Upper lobe of left lung (tissue), 6 donors: ENCODE data around the gene C1QBP. TPM values are rescaled to one million over a fixed set of nuclear protein-coding genes. Genes with fewer than 3 reads are reported as not detected.

Experiments
- ATAC-seq, 2 donors: fragments of 200-7000 bp; cut with Tn5 transposase; one replicate each; pipeline ENCODE4 v1.9.1; 2022; ENCODE audit warnings: mild to moderate bottlenecking in 2 of 2, moderate library complexity in 2 of 2; ENCODE audit not compliant: low FRiP score in 2 of 2
- DNase-seq, 2 donors: peaks; one replicate each; pipeline ENCODE4 v3.0.0-alpha.2; 2019 to 2020
- H3K27ac ChIP-seq, 4 donors: fragments of 200-600 bp; sonication (generic); one replicate each; pipeline ENCODE4 v1.5.1; 2016 to 2019
- H3K27me3 ChIP-seq, 4 donors: fragments of 200-600 bp; sonication (generic); one replicate each; pipeline ENCODE4 v1.5.1; 2017 to 2019
- H3K36me3 ChIP-seq, 4 donors: fragments of 200-600 bp; sonication (generic); one replicate each; pipeline ENCODE4 v1.5.1; 2016 to 2019
- H3K4me1 ChIP-seq, 4 donors: fragments of 200-600 bp; sonication (generic); one replicate each; pipeline ENCODE4 v1.5.1; 2018 to 2019
- H3K4me3 ChIP-seq, 4 donors: fragments of 200-600 bp; sonication (generic); one replicate each; pipeline ENCODE4 v1.5.1; 2017 to 2019; ENCODE audit warnings: mild to moderate bottlenecking in 2 of 4, moderate library complexity in 1 of 4
- H3K9me3 ChIP-seq, 4 donors: fragments of 200-600 bp; sonication (generic); one replicate each; pipeline ENCODE4 v1.5.1; 2018 to 2019
- CTCF ChIP-seq, 6 experiments: fragments of 450-650 bp in 4 of 6; fragments of 200-600 bp in 2 of 6; sonication (generic) in 2 of 6; IDR thresholded peaks; one replicate each; pipeline ENCODE4 v1.5.1; 2016 to 2019; ENCODE audit warnings: antibody characterized with exemption in 6 of 6
- EP300 ChIP-seq, 4 donors: sonication (generic); formaldehyde crosslinking; IDR thresholded peaks; one replicate each; pipeline ENCODE4 v1.5.1; 2017; ENCODE audit warnings: antibody characterized with exemption in 4 of 4, control low read depth in 2 of 4
- POLR2A ChIP-seq, 4 donors: fragments of 450-650 bp; IDR thresholded peaks; one replicate each; pipeline ENCODE4 v1.5.1; 2016 to 2017; ENCODE audit warnings: antibody characterized with exemption in 4 of 4, mild to moderate bottlenecking in 2 of 4
- POLR2AphosphoS5 ChIP-seq, 2 donors: sonication (generic); formaldehyde crosslinking; IDR thresholded peaks; one replicate each; pipeline ENCODE4 v1.5.1; 2017; ENCODE audit warnings: antibody characterized with exemption in 2 of 2
- WGBS, 2 donors: methylation state at CpG; one replicate each; pipeline ENCODE4 v1.1.5; 2017 to 2018; 5-methylcytosine and 5-hydroxymethylcytosine counted together
- total RNA-seq, 6 donors: library from RNA; depleted of rRNA in 4 of 6; stranded (reverse); fragments of >200 nt in 4 of 6; gene quantifications; one replicate each; pipeline versions ENCODE4 v1.1.0 to v1.2.1, GENCODE V29; 2016 to 2021
- donor health status: DM: no; HTN: no; CAD: no; lungs with moderate emphysema.
- donor health status: DM: no; HTN: yes; CAD: no; lungs with severe emphysema.

Gene C1QBP
- total RNA-seq, 6 donors from 2014 or later = 22.0 to 115 (median 73.5) TPM

- no peak for TF ChIP-seq POLR2A (IDR thresholded peaks at IDR 0.05)
- no peak for TF ChIP-seq CTCF (IDR thresholded peaks at IDR 0.05)
- TF ChIP-seq EP300 (IDR thresholded peaks at IDR 0.05) = no peak
- no peak for TF ChIP-seq POLR2AphosphoS5 (IDR thresholded peaks at IDR 0.05)
- no peak for DNase-seq
- no peak for ATAC-seq
- Histone ChIP-seq H3K36me3 (peaks cover 27 to 98% (median 58%) of the 10 kb centered on the region in 4 donors), H3K9me3 (no peaks in the 10 kb centered on the region), H3K4me3 (no peak overlapping the region), H3K27me3 (no peaks in the 10 kb centered on the region), H3K4me1 (no peaks in the 10 kb centered on the region), H3K27ac (no peak overlapping the region)
- WGBS, 2 donors = 82 to 88% methylated on average over 6 of the region's 6 CpGs
Measured at GRCh38 chr17:5399767-5400166, 39.2 kb downstream of the C1QBP start.

GRCh38 chr17:5396612-5397011 is 42.3 kb downstream of the C1QBP start:
- ATAC-seq (no peak), DNase-seq (no peak)
- WGBS, 2 donors = 86 to 88% methylated on average over 2 of the region's 2 CpGs
- TF ChIP-seq EP300 (IDR thresholded peaks at IDR 0.05) = no peak
- no peak for TF ChIP-seq POLR2A (IDR thresholded peaks at IDR 0.05)
- TF ChIP-seq CTCF (IDR thresholded peaks at IDR 0.05) = no peak
- H3K27ac ChIP-seq = no peak overlapping the region
- H3K27me3 ChIP-seq = no peaks in the 10 kb centered on the region
- no peaks in the 10 kb centered on the region for H3K4me1 ChIP-seq
- no peak overlapping the region for H3K4me3 ChIP-seq
- H3K36me3 ChIP-seq = peaks cover 25 to 97% (median 55%) of the 10 kb centered on the region in 4 donors
- no peaks in the 10 kb centered on the region for H3K9me3 ChIP-seq

GRCh38 chr17:5391678-5392077 is 47.3 kb downstream of the C1QBP start:
- no peaks in the 10 kb centered on the region for H3K27me3 ChIP-seq
- ATAC-seq = peak in 1 of 2 donors; percentile 60
- H3K27ac ChIP-seq = no peak overlapping the region
- H3K4me1 ChIP-seq = no peaks in the 10 kb centered on the region
- H3K9me3 ChIP-seq = no peaks in the 10 kb centered on the region
- H3K4me3 ChIP-seq = no peak overlapping the region
- 80 to 91% methylated on average over 5 of the region's 5 CpGs for WGBS, 2 donors
- peaks cover 47 to 94% (median 75%) of the 10 kb centered on the region in 4 donors for H3K36me3 ChIP-seq
- TF ChIP-seq EP300 (IDR thresholded peaks at IDR 0.05) = no peak
- TF ChIP-seq POLR2AphosphoS5 (IDR thresholded peaks at IDR 0.05) = no peak
- TF ChIP-seq POLR2A (IDR thresholded peaks at IDR 0.05) = no peak
- no peak for TF ChIP-seq CTCF (IDR thresholded peaks at IDR 0.05)
- no peak for DNase-seq

Other genes starting within 250 kb of the C1QBP start
- gene ZNF594, start 247.3 kb downstream of the C1QBP start, total RNA-seq = 10 to 100 TPM in 3 of 6 donors, 1 to 10 TPM in 3; 4.9 to 29.3 (median 10.4) TPM
- 10 to 100 TPM in 3 of 6 donors, 1 to 10 TPM in 3; 6.3 to 30.6 (median 10.7) TPM for gene SCIMP, start 204.3 kb downstream of the C1QBP start, total RNA-seq
- gene RABEP1, start 156.9 kb downstream of the C1QBP start, total RNA-seq = 10 to 100 TPM; 36.1 to 81.7 (median 39.6) TPM
- gene NUP88, start 19.5 kb downstream of the C1QBP start, total RNA-seq = 10 to 100 TPM; 40.4 to 91.4 (median 49.8) TPM
- gene RPAIN, start 19.0 kb downstream of the C1QBP start, total RNA-seq = 10 to 100 TPM; 32.2 to 78.6 (median 47.1) TPM
- gene DHX33, start 29.8 kb upstream of the C1QBP start, total RNA-seq = 10 to 100 TPM in 4 of 6 donors, 1 to 10 TPM in 2; 5.1 to 11.5 (median 10.4) TPM
- 10 to 100 TPM in 5 of 6 donors, 1 to 10 TPM in 1; 6.3 to 60.5 (median 30.8) TPM for gene DERL2, start 47.0 kb upstream of the C1QBP start, total RNA-seq
- 10 to 100 TPM in 5 of 6 donors, 1 to 10 TPM in 1; 3.2 to 79.6 (median 15.2) TPM for gene MIS12, start 47.4 kb upstream of the C1QBP start, total RNA-seq
- 100 to 1,000 TPM in 1 of 6 donors, 10 to 100 TPM in 5; 24.3 to 137 (median 41.5) TPM for gene NLRP1, start 145.4 kb upstream of the C1QBP start, total RNA-seq